HG03558 (cell line): ENCODE results near the gene FKBP6.
"Not testable (repeated sequence)": the region's sequence is repeated elsewhere in the genome, so short reads cannot be mapped to it uniquely, and the experiment has no call there.

Experiments
- ATAC-seq: cut with Tn5 transposase; IDR thresholded peaks from one replicate; pipeline ENCODE4 v1.9.1; 2021; ENCODE audit warnings: moderate number of reproducible peaks; ENCODE audit not compliant: unreplicated experiment; ENCODE audit errors: extremely low read depth

The FKBP6 gene, protein sequence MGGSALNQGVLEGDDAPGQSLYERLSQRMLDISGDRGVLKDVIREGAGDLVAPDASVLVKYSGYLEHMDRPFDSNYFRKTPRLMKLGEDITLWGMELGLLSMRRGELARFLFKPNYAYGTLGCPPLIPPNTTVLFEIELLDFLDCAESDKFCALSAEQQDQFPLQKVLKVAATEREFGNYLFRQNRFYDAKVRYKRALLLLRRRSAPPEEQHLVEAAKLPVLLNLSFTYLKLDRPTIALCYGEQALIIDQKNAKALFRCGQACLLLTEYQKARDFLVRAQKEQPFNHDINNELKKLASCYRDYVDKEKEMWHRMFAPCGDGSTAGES

DNA sequence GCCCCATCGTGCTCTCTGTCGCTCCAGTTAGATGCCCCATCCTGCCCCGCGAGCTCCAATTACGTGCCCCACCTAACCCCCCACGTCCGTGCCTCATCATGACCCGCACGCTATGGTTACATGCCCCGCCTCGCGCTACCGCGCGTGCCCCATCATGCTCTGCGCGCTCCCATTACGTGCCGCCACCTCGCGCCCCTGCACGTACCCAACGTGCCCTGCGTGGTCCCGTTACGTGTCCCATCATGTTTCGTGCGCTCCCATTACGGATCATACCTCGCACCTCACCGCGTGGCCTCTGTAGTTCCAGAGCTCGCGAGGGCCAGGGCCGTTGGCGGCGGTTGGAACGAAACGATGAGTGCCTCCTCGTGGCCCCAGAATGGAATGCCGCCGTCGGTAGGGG, at the start of gene FKBP6, which contains the start of gene TRIM50:
Gene FKBP6 (plus strand): TSS at position 240 of the 400 bp plus-strand sequence. CDS start 268 bp downstream, outside the sequence.
Gene TRIM50 (minus strand): TSS at position 161 of the 400 bp plus-strand sequence. CDS start 3,295 bp downstream, outside the sequence.
- not testable (repeated sequence) for ATAC-seq

DNA sequence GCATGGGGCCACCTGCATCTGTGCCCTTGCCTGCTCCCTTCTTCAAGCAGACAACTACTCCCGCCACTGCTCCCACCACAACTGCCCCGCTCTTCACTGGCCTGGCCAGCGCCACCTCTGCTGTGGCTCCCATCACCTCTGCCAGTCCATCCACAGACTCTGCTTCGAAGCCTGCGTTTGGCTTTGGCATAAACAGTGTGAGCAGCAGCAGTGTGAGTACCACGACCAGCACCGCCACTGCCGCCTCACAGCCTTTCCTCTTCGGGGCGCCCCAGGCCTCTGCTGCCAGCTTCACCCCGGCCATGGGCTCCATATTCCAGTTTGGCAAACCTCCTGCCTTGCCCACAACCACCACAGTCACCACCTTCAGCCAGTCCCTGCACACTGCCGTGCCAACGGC, 30.7 kb upstream of the FKBP6 start:
- not testable (repeated sequence) for ATAC-seq

DNA sequence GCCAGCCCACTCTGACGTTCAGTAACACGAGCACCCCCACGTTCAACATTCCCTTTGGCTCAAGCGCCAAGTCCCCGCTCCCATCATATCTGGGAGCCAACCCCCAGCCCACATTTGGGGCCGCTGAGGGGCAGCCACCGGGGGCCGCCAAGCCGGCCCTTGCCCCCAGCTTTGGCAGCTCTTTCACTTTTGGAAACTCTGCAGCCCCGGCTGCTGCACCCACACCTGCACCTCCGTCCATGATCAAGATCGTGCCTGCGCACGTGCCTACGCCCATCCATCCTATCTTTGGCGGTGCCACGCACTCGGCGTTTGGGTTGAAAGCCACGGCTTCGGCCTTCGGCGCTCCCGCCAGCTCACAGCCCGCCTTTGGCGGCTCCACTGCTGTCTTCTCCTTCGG, 30.3 kb upstream of the FKBP6 start:
- not testable (repeated sequence) for ATAC-seq

DNA sequence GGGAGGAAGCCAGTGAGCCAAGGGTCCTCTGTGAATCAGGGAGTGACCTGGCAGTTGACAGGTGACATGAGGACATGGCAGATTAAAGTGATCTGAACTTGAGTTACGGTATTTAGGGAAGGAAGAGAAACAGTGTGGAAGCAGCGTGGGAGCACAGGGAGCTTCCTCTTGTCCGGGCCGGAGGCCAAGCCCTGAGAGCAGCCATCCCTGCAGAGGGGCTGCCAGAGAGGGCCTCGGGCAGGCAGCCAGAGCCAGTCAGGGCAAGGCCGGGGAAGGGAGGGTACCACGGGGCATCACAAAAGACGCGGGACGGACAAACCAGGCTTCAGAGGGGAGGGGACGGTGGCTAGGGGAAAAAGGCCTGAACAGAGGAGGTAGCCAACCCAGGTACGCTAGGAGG, 28.1 kb upstream of the FKBP6 start:
- ATAC-seq = not testable (repeated sequence)

DNA sequence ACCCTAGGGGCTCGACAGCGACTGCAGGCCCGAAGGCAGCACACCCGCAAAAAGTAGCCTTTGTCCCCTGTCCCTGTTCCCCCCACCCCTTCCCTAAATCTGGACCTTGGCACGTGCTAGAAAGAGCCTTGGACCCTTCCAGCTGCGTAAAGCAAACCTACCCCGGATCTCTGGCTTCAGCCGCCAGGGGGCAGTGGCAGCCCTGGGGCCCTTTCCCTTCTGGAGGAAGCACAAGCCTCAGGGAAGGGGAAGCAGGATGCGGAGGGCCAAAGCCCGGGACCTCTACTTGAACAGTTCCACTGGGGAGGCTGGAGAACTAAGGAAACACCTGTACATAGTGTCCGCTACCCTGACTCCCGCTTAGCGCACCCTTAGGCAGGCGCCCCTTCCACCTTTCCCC, 26.9 kb upstream of the FKBP6 start:
- ATAC-seq = not testable (repeated sequence)

DNA sequence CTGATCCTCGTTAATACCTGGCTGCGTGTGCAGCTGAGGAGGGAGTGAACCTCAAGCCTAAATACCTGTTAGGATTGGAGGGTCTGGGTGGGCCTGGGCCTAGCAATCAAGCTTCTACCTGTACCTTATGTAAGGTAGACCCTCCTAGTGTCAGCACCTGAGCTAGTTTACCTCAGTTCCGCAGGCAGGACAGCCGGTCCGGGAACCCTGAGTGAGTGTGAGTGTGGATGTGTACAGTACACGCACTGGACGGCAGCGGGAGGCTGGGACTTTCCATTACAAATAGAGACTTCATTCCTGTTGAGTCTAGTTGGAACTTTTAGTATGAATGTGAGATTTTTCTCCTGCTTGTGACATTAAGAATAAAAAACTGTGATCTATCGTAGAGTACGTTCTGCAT, 25.1 kb upstream of the FKBP6 start:
- not testable (repeated sequence) for ATAC-seq

DNA sequence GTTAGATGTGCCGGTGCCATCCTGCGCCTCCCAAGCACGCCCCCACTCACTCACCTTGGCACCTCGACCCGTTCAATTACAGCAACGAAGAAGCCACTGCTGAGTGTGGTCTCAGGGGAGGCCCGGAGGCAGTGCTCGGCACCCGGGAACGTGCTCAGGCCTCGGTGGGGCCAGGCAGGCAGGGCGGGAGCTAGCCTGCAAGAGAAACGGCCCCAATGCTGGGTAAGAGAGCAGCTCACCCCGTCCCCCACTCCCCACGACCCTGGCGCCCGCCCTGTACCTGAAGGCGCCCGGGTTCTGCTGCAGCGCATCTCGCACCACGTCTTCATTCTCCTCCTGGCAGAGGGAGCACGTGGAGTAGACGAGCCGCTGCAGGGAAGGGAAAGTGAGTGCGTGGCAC, 24.4 kb upstream of the FKBP6 start:
- ATAC-seq = no peak

DNA sequence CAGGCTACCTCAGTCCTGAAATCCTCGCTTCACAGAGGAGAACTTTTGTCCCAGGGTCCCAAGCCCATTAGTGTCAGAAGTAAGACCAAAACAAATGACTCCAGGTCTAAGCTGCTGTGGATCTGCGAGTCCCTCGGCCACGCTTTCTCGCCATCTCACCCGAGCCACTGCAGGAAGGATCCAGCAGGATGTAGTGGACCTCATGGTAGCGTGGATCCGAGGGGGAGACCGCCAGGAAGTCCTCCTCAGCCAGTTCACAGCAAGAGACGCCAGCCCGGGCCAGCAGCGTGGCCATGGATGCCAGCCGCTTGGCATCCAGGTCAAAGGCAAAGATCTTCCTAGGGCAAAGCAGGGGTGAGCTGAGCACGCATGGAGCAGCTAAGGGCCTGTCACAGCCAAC, 23.9 kb upstream of the FKBP6 start:
- ATAC-seq = no peak

DNA sequence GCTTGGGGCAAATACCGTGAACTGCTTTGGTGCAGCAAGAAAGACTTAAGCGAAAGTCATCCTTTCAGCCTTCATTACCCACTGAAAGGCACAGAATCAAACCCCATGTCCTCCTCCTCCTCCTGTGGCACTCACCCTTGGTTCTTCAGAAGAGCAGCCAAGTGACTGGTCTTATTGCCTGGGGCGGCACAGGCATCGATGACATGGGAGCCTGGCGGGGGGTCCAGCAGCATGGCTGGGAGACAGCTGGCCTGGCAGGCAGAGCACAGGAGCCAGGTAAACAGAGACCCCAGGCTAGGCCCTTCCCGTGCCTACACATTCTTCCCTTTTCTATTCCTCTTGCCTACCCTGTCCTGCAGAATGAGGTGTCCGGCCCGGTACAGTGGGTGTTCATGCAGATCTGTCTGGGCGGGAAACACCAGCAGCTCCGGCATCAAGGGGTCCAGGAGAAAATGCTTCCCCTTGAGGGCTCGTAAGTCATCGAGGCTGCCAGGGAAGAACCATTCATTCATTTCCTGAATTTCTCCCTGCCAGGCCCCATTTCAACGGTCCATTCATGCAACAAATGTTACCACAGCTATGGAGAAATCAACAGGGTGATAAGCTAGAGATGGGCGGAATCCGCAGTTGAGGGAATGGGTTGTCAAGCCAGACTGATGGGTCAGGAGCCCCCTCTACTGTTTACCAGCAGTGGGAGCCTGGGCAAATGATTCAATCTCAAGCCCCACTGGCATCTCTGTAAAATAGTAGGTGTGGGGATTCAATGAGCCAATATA, 23.2 kb upstream of the FKBP6 start:
- ATAC-seq = not testable (repeated sequence)

DNA sequence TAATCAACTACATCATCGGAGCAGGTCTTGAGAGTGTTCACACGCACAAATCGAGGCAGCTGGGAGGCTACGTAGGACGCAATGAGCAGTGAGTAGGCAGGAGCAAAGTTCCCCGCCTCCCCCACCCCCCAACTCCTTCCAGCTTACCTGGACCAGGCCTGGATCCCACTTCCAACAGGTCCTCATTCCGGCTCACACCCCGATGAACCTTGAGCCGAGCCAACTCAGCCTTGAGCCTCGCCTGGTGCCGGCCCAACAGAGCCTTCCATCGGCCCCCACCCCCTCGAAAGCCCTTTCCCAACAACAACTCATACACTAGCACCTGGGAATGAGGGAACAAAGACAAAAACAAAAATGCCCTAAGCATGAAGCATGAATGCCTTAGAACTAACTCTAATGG, 20.5 kb upstream of the FKBP6 start:
- ATAC-seq = no peak

DNA sequence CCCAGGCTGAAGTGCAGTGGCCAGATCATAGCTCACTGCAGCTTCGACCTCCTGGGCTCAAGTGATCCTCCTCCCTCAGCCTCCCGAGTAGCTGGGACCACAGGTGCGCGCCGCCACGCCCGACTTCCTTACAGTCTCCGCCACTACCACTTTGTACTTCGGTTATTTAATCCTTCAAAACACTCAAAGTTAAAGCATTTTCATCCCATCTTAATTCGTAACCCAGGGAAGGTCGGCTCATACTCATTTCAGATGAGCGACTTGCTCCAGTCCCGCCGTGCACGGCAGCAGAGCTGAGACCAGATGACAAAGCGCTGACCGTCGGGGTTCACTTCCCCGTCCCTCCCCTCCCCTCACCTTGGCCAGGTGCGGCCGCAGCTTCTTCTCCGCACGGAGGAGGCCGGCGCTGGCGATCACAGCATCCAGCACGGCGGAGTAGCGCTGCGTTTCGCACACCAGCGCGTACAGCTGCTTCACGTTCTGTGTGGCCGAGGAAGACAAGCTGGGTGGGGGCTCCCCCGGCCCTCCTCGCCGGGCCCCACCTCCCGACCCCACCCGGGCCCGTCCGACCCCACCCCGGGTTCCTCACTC, 19.8 kb upstream of the FKBP6 start:
- peak; percentile 12 for ATAC-seq

DNA sequence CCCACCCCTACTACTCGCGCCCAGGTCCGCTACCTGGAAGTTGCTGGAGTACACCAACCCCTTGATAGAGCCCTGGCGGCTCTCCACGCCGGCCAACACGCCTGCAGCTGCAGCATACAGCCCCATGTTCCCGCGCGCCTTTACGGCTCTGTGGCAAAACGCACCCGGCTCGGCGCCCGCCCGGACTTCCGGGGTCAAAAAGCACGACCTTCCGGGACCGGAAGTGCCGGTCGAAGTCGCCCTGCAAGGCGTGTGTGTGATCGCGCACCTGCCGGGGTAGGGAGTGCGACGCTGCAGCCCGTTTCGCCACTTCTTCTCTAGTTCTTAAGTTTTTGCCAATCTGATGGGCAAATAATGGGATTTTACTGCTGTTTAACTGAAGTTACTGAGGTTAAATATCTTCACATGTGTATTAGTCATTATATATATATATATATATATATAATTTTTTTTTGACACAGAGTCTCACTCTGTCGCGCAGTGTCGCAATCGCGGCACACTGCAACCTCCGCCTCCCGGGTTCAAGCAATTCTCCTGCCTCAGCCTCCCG, 19.2 kb upstream of the FKBP6 start, which contains the start of gene NSUN5:
Gene NSUN5 (minus strand): TSS at position 162 of the 550 bp plus-strand sequence. CDS start 36 bp downstream, at position 126.
- ATAC-seq = peak; percentile 88

DNA sequence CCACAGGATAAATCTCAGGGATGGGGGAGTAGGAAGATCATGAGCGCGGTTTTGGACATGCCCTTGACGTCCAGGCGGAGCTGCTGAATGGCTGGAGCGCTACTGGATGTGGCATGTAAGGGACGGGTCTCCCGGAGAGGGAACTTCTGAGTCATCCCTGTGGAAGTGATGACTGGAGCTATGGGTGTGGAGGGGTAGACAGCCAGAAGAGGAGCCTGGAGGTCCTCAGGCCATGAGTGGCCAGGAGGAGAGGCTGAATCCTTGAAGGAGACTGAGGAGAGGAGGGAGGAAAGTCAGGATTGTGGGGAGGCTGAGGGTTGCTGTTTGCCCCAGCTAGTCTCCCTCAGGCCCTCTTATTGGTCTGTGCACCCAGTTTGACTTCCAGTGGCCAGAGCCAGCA, 16.5 kb upstream of the FKBP6 start:
- not testable (repeated sequence) for ATAC-seq

DNA sequence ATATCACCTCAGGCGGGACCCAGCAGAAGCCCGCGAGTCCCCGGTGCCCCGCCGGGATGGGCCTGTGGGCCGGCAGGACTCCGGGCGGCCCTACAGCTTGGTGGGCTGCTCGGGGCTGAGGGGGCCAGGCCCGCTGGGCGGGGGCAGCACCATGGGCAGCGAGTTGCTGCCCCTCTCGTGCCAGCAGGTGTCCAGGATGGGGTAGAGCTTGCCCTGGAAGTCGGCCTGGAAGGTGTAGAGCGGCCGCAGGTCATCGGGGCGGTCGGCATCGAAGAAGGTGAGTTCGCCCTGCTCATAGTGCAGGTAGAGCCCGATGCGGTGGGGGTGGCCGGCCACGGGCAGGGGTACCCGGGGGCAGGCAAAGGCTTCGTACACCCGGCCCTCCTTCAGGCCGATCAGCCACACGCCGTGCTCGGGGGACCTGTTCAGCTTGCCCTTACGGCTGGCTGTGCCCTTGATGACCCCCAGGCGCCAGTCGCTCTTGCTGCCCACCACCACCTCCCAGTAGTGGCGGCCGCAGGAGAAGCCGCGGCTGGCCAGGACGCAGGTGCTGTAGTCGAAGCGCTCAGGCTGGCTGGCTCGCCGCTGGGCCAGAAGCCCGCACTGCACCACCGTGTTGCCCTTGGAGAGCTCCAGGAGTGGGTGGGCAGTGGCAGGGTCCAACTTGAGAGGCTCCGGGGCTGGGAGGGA, 15.0 kb upstream of the FKBP6 start:
- no peak for ATAC-seq

DNA sequence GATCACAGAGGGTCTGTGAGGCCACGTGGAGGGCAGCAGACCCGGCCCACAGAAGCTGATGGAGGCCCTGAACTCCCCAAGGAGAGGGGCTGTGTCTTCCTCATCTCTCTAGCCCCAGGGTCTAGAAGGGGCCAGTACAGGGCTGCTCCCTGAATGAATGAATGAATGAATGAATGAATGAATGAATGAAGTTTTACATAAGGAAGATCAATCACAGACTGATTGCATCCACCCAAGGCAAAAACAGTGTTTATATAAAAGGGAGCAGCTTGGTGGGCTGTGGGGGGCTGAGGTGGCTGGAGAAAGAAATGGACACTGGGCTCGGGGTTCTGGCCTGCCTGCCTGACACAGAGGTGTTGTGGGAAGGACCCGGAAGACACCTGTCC, 14.4 kb upstream of the FKBP6 start:
- no peak for ATAC-seq

DNA sequence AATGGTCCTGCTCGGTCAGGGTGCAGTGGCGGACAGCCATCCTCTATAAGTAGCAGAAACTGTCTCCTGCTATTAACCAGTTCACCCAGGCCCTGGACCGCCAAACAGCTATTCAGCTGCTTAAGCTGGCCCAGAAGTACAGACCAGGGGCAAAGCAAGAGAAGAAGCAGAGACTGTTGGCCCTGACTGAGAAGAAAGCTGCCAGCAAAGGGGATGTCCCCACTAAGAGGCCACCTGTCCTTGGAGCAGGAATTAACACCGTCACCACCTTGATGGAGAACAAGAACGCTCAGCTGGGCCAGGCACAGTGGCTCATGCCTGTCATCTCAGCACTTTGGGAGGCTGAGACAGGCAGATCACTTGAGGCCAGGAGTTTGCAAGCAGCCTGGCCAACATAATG, 13.7 kb upstream of the FKBP6 start:
- no peak for ATAC-seq

DNA sequence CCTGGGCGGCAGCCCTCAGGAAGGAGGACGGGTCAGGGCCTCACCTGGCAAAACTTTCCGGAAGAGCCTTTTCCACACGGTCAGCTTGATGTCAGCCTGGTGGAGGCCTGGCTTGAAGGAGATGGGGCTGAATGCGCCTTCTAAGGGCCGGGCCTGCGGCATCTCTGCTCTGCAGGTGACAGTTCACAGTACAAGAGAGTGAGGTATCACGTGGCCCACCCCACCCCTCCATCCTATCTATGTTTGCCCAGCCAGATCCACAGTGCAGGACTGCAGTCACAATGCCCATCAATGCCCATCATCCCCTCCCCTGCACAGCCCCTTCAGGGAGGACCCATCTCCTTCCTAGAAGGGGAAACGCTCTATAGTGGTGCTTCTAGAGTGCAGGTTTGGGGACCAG, 11.4 kb upstream of the FKBP6 start:
- ATAC-seq = no peak

DNA sequence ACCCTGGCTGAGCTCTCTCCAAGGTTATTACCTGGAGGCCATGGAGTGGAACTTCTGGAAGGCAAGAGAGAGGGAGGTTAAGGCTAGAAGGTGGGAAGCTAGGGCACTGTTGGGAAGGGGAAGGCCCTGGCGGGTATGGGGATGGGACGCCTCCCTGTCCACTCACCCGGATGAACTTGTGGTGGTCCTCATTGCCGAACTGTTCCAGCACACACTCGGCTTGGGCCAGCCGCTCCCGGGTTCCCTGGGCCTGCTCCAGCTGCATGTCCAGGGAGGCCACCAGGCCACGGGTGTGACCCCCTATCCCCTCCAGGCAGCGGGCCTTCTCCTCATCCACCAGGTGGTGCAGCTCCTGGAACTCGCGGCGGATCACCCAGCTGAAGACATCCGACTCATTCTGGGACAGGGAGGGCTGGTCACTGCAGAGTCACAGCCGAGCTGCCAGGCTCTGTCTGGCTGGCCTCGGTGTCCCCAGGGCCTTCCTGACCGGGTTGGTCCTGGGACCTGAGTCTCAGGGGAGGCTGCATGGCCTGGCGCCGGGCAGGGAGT, 9.2 kb upstream of the FKBP6 start:
- not testable (repeated sequence) for ATAC-seq

DNA sequence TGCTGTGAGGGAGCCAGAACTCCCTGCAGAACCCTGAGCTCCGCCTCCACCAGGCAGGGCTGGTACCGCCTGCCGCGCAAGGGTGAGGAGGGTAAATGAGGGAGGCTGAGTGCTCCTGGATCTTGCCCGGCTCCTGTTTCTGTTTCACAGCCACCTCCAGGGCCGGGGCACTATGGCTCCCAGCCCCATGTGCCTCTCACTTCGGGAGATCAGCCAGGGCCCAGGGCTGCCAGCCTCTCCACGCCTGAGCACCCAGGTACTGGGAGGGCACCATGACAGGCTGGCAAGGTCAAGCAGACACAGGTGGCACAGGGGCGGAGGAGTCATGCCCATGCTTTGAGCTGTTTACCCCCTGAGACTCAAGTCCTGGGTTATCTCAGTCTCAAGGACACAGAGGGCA, 8.4 kb upstream of the FKBP6 start:
- not testable (repeated sequence) for ATAC-seq

DNA sequence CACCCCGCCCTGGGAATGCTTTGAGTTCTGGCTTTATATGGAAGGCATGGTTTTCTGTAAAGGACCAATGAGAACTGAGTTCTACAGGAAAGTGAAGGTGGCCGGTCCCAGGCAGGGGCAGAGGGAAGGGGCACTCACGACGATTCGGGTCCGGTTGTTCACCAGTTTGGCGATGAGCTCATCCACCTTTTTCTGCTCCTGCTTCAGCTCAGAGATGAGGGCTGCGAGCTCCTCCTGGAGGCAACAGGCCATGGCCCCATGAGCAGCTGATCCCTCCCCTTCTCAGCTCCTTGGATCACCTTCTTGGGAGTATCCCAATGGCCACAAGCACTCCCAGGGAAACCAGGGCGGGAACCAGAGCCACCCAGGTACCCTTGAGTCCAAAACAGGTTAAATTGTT, 8.0 kb upstream of the FKBP6 start:
- not testable (repeated sequence) for ATAC-seq
